Heart left ventricle (tissue), 13 donors: ENCODE measurements around the gene RNF26.

Experiments used
- POLR2A ChIP-seq, 2 donors: fragments of 450-650 bp; IDR thresholded peaks; one replicate each; pipeline ENCODE4 v1.6.1; 2017; ENCODE audit warnings: antibody characterized with exemption in 2 of 2, mild to moderate bottlenecking in 2 of 2, moderate library complexity in 2 of 2
- TF ChIP-seq, protein P1 (sequence below), 12 donors: fragments of 200-600 bp; sonication (generic) in 4 of 12; IDR thresholded peaks; one replicate each; pipeline versions ENCODE4 v1.5.0 to v1.8.0; 2018 to 2022; ENCODE audit warnings: antibody characterized with exemption in 12 of 12, mild to moderate bottlenecking in 5 of 12
- donor health status: ischemic (EF 13 %, LVEDD 7.1; RV severe dilation, severe dysfunction).
- donor health status: DM: no; HTN: yes; CAD: no.
- donor health status: DM: no; HTN: no; CAD: no.
- donor health status: ischemic (EF 25% LVEDD 6.9; RV normal size, moderate dysfunction).
- donor health status: ischemic (EF 25% LVEDD 5.7; RV mildly dilated, moderate dysfunction).
- donor health status: ischemic (EF 35%, LVEDD 5.7; RV mildly dilated, moderate dysfunction).
- donor health status: nonischemic (EF 11% LVEDD 7.7; RV severe dilation, severe dysfunction).
- donor health status: DM: yes; HTN: yes; CAD: no.
- donor health status: PGD.
- donor health status: ischemic (EF 29% LVEDD 5.4; RV normal size, mild dysfunction).
- donor health status: nonischemic (EF 23%, LVEDD 6.1; RV moderate dilation, normal function).

- TF ChIP-seq, protein P1, sequence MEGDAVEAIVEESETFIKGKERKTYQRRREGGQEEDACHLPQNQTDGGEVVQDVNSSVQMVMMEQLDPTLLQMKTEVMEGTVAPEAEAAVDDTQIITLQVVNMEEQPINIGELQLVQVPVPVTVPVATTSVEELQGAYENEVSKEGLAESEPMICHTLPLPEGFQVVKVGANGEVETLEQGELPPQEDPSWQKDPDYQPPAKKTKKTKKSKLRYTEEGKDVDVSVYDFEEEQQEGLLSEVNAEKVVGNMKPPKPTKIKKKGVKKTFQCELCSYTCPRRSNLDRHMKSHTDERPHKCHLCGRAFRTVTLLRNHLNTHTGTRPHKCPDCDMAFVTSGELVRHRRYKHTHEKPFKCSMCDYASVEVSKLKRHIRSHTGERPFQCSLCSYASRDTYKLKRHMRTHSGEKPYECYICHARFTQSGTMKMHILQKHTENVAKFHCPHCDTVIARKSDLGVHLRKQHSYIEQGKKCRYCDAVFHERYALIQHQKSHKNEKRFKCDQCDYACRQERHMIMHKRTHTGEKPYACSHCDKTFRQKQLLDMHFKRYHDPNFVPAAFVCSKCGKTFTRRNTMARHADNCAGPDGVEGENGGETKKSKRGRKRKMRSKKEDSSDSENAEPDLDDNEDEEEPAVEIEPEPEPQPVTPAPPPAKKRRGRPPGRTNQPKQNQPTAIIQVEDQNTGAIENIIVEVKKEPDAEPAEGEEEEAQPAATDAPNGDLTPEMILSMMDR (IDR thresholded peaks at IDR 0.05): no peak
- TF ChIP-seq POLR2A (IDR thresholded peaks at IDR 0.05): no peak
Observed at GRCh38 chr11:119355091-119355843, 20.9 kb downstream of the RNF26 start.
